Tibial artery (tissue), 4 donors: ENCODE data around the gene ZNF644.

ENCODE experiments used
- DNase-seq, 2 donors: peaks; one replicate each; pipeline ENCODE4 v3.0.0-alpha.2; 2019
- H3K27ac ChIP-seq, 2 donors: fragments of 200-600 bp; sonication (generic) in 1 of 2; 1 replicate in 1 of 2; 2 replicates in 1 of 2; pipeline ENCODE4 v1.5.1; 2018 to 2019; ENCODE audit warnings: mild to moderate bottlenecking in 1 of 2
- H3K27me3 ChIP-seq, 2 donors: fragments of 200-600 bp; sonication (generic) in 1 of 2; one replicate each; pipeline versions ENCODE4 v1.5.1 to v1.6.0; 2016 to 2019
- H3K36me3 ChIP-seq, 3 donors: fragments of 200-600 bp; sonication (generic) in 2 of 3; one replicate each; pipeline ENCODE4 v1.5.1; 2016 to 2019; ENCODE audit warnings: mild to moderate bottlenecking in 2 of 3
- H3K4me1 ChIP-seq, 4 donors: fragments of 200-600 bp; sonication (generic) in 2 of 4; 1 replicate in 3 of 4; 2 replicates in 1 of 4; pipeline ENCODE4 v1.5.1; 2016 to 2019
- H3K4me3 ChIP-seq, 2 donors: fragments of 200-600 bp; sonication (generic) in 1 of 2; 1 replicate in 1 of 2; 2 replicates in 1 of 2; pipeline ENCODE4 v1.5.1; 2018 to 2019; ENCODE audit warnings: mild to moderate bottlenecking in 2 of 2
- H3K9me3 ChIP-seq, 3 donors: fragments of 200-600 bp; sonication (generic) in 1 of 3; one replicate each; pipeline ENCODE4 v1.5.1; 2016 to 2019
- intact Hi-C: fragments of 100-400 bp; cut with DNase I; formaldehyde crosslinking; loops from one replicate; pipeline ENCODE4 v1.15.0; 2023; ENCODE audit warnings: low total_unique reads
- TF ChIP-seq, protein P1 (sequence below), 2 experiments: fragments of 200-600 bp in 1 of 2; fragments of 450-650 bp in 1 of 2; IDR thresholded peaks; one replicate each; pipeline ENCODE4 v1.5.1; 2017 to 2019; ENCODE audit warnings: antibody characterized with exemption in 2 of 2, mild to moderate bottlenecking in 1 of 2, moderate library complexity in 1 of 2

Gene ZNF644

DNA sequence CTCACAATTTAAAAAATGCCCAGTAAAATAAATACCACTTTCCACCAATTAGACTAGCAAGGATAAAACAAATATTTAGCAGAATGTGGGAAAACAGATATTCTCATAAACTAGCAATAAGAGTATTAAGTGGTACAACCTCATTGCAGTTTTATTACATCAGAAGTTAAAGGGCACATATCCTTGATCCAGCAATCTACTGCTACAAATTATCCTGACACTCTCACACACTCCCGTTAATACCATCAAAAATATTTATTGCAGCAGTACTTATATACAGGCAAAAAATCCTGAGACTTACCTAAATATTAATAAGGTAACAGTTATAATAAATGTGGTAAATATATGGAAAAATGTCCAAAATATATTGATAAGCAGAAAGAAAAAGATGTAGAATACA, 44.3 kb downstream of the ZNF644 start:
- peaks cover 9 to 19% (median 15%) of the 10 kb centered on the region in 3 donors for H3K36me3 ChIP-seq
- TF ChIP-seq, protein P1, sequence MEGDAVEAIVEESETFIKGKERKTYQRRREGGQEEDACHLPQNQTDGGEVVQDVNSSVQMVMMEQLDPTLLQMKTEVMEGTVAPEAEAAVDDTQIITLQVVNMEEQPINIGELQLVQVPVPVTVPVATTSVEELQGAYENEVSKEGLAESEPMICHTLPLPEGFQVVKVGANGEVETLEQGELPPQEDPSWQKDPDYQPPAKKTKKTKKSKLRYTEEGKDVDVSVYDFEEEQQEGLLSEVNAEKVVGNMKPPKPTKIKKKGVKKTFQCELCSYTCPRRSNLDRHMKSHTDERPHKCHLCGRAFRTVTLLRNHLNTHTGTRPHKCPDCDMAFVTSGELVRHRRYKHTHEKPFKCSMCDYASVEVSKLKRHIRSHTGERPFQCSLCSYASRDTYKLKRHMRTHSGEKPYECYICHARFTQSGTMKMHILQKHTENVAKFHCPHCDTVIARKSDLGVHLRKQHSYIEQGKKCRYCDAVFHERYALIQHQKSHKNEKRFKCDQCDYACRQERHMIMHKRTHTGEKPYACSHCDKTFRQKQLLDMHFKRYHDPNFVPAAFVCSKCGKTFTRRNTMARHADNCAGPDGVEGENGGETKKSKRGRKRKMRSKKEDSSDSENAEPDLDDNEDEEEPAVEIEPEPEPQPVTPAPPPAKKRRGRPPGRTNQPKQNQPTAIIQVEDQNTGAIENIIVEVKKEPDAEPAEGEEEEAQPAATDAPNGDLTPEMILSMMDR (IDR thresholded peaks at IDR 0.05): no peak
- H3K9me3 ChIP-seq: no peaks in the 10 kb centered on the region
- H3K4me3 ChIP-seq: no peak overlapping the region
- no peak for DNase-seq
- H3K27me3 ChIP-seq: no peaks in the 10 kb centered on the region
- intact Hi-C loops: no loop called here
- H3K27ac ChIP-seq: no peak overlapping the region
- peaks cover 0 to 33% (median 0%) of the 10 kb centered on the region in 4 donors for H3K4me1 ChIP-seq

DNA sequence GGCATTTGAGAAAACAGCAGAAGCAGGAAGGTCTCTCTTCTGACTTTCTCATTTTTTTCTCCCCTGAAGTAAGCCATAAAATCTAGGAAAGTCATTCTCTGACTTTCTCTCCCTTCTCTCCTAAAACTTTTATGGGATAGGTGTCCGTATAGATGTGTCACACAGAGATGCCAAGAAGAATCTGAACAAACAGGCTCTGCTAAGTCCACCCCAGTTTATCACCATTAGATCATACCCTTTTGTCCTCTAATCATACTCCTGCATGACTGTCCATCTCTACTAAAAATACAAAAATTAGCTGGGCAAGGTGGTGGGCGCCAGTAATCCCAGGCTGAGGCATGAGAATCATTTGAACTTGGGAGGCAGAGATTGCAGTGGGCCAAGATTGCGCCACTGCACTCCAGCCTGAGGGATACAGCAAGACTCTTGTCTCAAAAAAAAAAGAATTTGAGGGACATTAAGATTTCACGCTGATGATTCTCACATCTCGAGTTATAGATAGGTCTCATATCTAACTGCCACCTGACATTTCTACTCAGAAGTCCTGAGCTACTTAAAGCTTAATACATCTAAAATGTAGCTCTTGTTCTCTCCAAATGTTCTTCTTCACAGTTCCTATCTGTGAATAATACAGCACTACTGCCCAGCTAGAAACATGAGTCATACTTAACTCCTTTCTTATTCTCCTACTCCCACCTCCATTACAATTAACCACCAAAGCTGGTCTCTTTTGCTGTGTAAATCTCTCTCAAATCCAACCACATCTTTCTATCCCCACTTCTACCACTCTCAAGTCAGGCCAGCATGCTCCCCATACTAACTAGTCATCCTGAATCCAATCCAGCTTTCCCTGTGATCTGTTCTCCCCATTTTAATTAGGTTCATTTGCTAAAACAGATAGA, 47.7 kb downstream of the ZNF644 start:
- no peak for DNase-seq
- intact Hi-C loops: no loop called here
- no peak overlapping the region for H3K27ac ChIP-seq
- H3K9me3 ChIP-seq: no peaks in the 10 kb centered on the region
- H3K4me3 ChIP-seq: no peak overlapping the region
- no peaks in the 10 kb centered on the region for H3K27me3 ChIP-seq
- H3K36me3 ChIP-seq: peaks cover 8 to 19% (median 19%) of the 10 kb centered on the region in 3 donors
- H3K4me1 ChIP-seq: peaks cover 0 to 14% (median 0%) of the 10 kb centered on the region in 4 donors
- TF ChIP-seq, protein P1 (IDR thresholded peaks at IDR 0.05): no peak

DNA sequence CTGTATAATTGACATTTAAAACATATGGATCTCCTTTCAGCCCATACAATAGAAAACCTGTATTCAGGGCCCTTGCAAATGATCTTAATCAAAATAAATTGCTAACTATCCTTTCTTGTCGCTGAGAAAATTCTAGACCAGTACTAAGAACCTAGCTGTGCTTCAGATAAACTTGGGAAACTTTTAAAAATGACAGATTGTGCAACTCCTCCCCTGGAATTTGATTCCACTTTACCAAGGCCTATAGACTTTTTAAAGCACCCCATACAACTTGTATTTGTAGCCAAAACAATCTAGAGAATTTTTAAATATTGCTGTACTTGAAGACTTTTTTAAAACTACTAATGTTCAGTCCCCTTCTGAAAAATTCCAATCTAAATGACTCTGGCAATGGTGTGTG, 51.6 kb downstream of the ZNF644 start:
- H3K36me3 ChIP-seq: peaks cover 0 to 5% (median 4%) of the 10 kb centered on the region in 3 donors
- peaks cover 0 to 14% (median 3%) of the 10 kb centered on the region in 4 donors for H3K4me1 ChIP-seq
- DNase-seq: no peak
- TF ChIP-seq, protein P1 (IDR thresholded peaks at IDR 0.05): no peak
- H3K27ac ChIP-seq: no peak overlapping the region
- no peaks in the 10 kb centered on the region for H3K9me3 ChIP-seq
- H3K27me3 ChIP-seq: no peaks in the 10 kb centered on the region
- intact Hi-C loops: no loop called here
- H3K4me3 ChIP-seq: no peak overlapping the region

GRCh38 chr1:90969241-90969640, 52.6 kb downstream of the ZNF644 start:
- peaks cover 0 to 5% (median 4%) of the 10 kb centered on the region in 3 donors for H3K36me3 ChIP-seq
- DNase-seq: no peak
- intact Hi-C loops: no loop called here
- TF ChIP-seq, protein P1 (IDR thresholded peaks at IDR 0.05): no peak
- no peak overlapping the region for H3K4me3 ChIP-seq
- H3K9me3 ChIP-seq: no peaks in the 10 kb centered on the region
- H3K4me1 ChIP-seq: peaks cover 0 to 7% (median 3%) of the 10 kb centered on the region in 4 donors
- H3K27me3 ChIP-seq: no peaks in the 10 kb centered on the region
- H3K27ac ChIP-seq: no peak overlapping the region

- no peak for DNase-seq
- Histone ChIP-seq H3K4me3 (no peak overlapping the region), H3K4me1 (peaks cover 0 to 17% (median 5%) of the 10 kb centered on the region in 4 donors), H3K9me3 (no peaks in the 10 kb centered on the region), H3K27me3 (no peaks in the 10 kb centered on the region), H3K27ac (no peak overlapping the region), H3K36me3 (no peaks in the 10 kb centered on the region)
- intact Hi-C loops: no loop called here
- TF ChIP-seq, protein P1 (IDR thresholded peaks at IDR 0.05): peak in 1 of 2 experiments; percentile 8
Measured at GRCh38 chr1:90964444-90965035, 57.3 kb downstream of the ZNF644 start.
